ENCODE data around the gene NEDD4L.

NEDD4L gene

DNA sequence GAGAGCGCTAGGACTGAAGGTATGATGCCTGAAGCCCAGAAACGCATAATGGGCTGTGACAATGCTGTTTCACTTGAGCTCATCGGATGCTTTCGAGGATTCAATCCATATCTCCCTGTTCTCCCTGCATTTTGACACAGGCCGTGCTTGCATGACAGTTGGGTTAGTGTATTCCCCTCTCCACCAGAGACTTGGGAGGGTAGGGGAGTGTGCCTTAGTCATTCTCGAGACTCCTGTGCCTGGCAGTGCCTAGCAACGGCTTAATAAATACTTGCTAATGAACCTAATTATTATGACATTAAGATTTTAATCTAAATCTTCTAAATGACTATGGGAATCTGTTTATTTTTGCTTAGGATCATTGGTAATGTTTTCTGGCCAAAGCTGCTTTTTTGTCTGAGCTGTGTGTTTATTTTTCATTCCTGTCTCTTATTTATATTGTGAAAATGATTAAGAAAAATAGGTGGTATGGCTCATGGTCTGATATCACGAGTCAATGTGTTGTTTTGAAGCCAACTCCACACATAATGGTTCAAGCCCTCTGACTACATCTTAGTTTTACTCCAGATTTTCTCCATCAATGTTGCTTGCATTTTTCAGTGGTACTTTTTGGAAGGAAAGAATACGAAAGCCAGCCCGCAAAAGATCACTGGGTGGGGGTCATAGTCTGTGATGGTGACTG, 61.3 kb downstream of the NEDD4L start:
- no peak for DNase-seq
- in situ Hi-C loops (cut with MboI; ENCODE audit: low pct_unique_long_range_greater_than_20kb, low sequenced_read_pairs) = loop anchor here (25.0 kb wide), 1 partner anchor 218 kb away; no protein-coding TSS in a partner anchor

DNA sequence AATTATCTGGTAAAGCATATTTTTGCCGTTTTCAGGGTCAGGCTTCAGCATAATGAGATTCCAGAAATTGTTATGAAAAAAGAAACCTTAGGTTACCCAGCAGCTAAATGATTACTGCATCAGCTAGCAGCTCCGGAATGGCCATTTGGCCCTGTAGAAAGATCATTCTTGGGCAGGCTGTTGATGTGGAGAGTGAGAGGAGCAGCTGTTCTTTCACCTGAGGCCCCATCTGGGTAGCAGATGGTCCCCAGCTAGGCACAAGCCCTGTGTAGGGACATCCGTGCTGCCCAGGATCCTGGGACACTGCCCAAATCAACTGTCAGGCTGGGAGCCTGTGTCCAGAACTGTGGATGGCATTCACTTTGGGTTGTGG, 61.8 kb downstream of the NEDD4L start:
- in situ Hi-C loops (cut with MboI; ENCODE audit: low pct_unique_long_range_greater_than_20kb, low sequenced_read_pairs) = loop anchor here (25.0 kb wide), 1 partner anchor 219 kb away; no protein-coding TSS in a partner anchor
- DNase-seq = no peak

DNA sequence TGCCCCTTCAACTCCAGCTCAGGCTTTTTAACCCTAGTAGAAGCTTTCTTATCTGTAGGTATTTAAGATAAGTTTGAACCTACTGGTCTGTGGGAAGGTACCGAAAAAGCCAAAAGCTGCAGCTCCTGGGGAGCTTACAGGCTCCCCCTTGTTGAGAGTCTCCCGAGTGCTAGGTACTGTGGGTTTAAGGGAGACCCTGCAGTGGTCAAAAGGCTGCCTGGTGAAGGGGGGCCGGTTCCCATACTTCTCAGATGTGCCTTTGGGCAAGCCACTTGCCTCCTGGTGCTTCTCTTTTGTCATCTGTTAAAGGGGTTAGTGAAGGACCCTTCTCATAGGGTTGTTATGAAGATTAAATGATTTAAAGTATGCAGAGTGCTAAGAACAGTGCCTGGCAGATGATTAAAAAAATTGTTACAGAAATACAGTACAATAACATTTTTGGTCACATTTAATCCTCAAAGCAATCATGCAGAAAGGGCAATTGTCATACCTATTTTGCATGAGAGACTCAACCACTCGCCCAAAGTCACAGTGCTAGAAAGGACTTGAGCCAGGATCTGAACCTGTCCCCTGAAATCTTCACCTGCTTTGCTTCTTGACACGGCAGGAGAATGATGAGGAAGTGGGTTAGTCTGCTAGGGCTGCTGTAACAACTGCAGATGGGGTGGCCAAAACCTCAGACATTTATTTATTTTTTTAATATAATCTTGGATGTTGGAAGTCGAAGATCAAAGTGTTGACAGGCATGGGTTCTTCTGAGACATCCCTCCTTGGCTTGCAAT, 62.5 kb downstream of the NEDD4L start:
- in situ Hi-C loops (cut with MboI; ENCODE audit: low pct_unique_long_range_greater_than_20kb, low sequenced_read_pairs) = loop anchor here (25.0 kb wide), 1 partner anchor 219 kb away; no protein-coding TSS in a partner anchor

GRCh38 chr18:58109256-58109655, 65.2 kb downstream of the NEDD4L start:
- in situ Hi-C loops (cut with MboI; ENCODE audit: low pct_unique_long_range_greater_than_20kb, low sequenced_read_pairs) = loop anchor here (25.0 kb wide), 1 partner anchor 222 kb away; no protein-coding TSS in a partner anchor
- DNase-seq = no peak

More for the DNA sequence above, 62.5 kb downstream of the NEDD4L start:
- DNase-seq = no peak

DNA sequence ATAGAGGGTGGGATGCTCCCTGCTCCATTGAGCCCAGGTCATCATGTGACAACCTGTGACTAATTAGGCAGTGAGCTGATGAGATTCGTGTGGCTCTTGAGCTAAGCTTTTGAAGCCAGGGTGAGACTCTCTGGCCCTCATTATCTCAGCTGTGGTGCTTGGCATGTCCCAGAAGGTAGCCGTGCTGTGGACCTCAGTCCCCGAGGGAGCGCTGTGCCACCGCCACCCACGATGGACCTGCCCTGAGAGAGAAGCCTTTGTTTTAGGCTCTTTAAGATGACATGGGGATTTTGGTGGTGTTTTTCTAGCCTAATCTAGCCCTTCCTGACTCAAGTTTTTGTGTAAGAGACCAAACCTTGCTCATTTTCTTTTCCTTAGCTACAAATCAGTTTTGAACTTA, 66.4 kb downstream of the NEDD4L start:
- DNase-seq = no peak
- in situ Hi-C loops (cut with MboI; ENCODE audit: low pct_unique_long_range_greater_than_20kb, low sequenced_read_pairs) = loop anchor here (25.0 kb wide), 1 partner anchor 223 kb away; no protein-coding TSS in a partner anchor

DNA sequence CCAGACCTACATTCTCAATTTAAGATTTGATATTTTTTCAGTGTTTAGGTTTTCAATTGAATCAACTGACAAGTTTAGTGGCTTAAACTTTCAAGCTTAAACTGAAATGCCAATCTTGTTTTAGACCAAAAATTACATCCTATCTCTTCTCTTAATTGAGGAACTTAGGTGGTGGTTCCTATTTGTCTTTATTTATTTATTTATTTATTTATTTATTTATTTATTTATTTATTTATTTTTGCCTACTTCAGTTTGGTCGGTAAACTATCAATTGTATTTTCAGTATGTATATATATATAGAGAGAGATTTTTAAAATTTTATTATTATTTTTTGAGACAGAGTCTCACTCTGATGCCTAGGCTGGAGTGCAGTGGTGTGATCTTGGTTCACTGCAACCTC, 68.1 kb downstream of the NEDD4L start:
- DNase-seq = no peak
- in situ Hi-C loops (cut with MboI; ENCODE audit: low pct_unique_long_range_greater_than_20kb, low sequenced_read_pairs) = loop anchor here (25.0 kb wide), 1 partner anchor 225 kb away; no protein-coding TSS in a partner anchor

DNA sequence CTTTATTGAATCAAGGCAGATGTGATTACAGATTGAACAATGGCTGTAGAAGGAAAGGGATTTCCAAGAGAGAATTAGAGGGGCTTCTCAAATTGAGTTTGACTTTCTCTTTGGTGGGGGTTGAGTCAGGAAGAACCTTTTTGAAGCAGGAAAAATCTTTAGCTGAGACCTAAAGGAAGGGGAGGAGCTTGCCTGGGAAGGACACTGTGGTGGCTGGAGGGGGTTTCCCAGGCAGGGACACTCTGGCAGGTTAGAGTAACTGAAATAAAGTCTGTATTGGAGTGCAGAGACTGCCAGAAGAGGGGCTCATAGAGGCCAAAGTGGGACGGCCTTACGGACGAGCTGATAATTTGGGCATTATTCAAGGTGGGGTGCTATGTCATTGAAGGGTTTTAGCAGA, 69.3 kb downstream of the NEDD4L start:
- no peak for DNase-seq
- in situ Hi-C loops (cut with MboI; ENCODE audit: low pct_unique_long_range_greater_than_20kb, low sequenced_read_pairs) = loop anchor here (25.0 kb wide), 1 partner anchor 226 kb away; no protein-coding TSS in a partner anchor

- DNase-seq = no peak
- in situ Hi-C loops (cut with MboI; ENCODE audit: low pct_unique_long_range_greater_than_20kb, low sequenced_read_pairs) = loop anchor here (25.0 kb wide), 1 partner anchor 227 kb away; no protein-coding TSS in a partner anchor
Observed at GRCh38 chr18:58114766-58115165, 70.7 kb downstream of the NEDD4L start.

DNA sequence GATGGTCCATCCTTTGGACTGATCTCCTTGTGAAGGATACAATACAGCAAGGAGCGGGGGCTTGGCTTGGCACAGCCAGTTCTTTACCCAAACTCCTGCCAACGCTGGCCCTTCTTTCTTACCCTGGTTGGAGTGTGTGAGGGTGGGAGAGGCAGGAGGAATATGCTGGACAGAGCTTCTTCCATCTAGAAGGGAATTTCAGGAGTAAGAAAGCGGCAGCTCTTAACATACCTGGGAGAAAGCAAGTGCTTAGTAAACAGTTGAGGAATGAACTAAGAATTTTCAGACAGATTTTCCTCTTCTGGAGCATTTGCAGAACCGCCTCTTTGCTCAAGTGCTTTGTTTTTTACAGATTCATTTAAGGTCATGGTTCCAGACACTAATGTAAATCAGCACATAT, 72.8 kb downstream of the NEDD4L start:
- no peak for DNase-seq
- in situ Hi-C loops (cut with MboI; ENCODE audit: low pct_unique_long_range_greater_than_20kb, low sequenced_read_pairs) = loop anchor here (25.0 kb wide), 1 partner anchor 230 kb away; no protein-coding TSS in a partner anchor

- in situ Hi-C loops (cut with MboI; ENCODE audit: low pct_unique_long_range_greater_than_20kb, low sequenced_read_pairs) = loop anchor here (25.0 kb wide), 1 partner anchor 231 kb away; no protein-coding TSS in a partner anchor
- no peak for DNase-seq
Observed at GRCh38 chr18:58117786-58118403, 73.9 kb downstream of the NEDD4L start.

DNA sequence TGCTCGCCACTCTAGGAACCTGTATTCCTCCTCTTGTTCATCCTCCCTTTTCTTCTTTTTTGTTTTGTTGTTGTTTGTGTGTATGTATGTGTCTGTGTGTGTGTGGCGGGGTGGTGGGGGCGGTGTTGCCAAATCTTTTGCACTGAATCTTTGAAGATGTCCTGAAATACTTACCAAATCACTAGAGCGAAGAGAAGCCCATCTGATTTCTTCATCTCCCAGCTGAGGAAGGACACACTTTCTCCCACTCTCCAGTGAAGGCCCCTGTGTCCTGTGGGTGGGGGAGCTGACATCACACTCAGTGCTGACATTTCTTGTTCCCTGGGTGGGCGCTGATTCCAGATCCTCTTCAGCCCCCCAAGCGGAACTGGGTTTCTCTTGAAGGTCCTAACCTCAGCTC, 74.5 kb downstream of the NEDD4L start:
- DNase-seq = no peak
- in situ Hi-C loops (cut with MboI; ENCODE audit: low pct_unique_long_range_greater_than_20kb, low sequenced_read_pairs) = loop anchor here (25.0 kb wide), 1 partner anchor 231 kb away; no protein-coding TSS in a partner anchor

DNA sequence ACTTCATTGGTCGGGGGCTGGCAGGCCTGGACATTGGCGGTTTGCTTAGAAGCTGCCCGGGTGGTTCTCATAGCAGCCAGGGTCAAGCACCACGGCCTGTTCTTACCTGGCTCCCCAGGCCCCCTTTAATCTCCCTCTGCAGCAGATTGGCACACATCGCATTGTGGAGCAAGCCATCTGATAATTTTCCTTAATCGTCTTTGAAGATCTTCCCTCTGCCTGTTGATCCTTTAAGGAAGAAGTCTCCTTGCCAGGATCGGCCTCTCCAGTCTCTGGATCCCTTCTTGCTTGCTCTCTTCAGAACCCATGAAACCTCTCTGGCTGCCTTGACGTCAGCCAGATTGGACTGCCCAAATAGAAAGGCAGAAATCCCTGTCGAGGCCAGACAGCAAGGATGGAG, 75.8 kb downstream of the NEDD4L start:
- in situ Hi-C loops (cut with MboI; ENCODE audit: low pct_unique_long_range_greater_than_20kb, low sequenced_read_pairs) = loop anchor here (25.0 kb wide), 1 partner anchor 233 kb away; no protein-coding TSS in a partner anchor
- DNase-seq = no peak

- in situ Hi-C loops (cut with MboI; ENCODE audit: low pct_unique_long_range_greater_than_20kb, low sequenced_read_pairs) = loop anchor here (25.0 kb wide), 1 partner anchor 237 kb away; no protein-coding TSS in a partner anchor
- no peak for DNase-seq
Observed at GRCh38 chr18:58124475-58124874, 80.4 kb downstream of the NEDD4L start.

DNA sequence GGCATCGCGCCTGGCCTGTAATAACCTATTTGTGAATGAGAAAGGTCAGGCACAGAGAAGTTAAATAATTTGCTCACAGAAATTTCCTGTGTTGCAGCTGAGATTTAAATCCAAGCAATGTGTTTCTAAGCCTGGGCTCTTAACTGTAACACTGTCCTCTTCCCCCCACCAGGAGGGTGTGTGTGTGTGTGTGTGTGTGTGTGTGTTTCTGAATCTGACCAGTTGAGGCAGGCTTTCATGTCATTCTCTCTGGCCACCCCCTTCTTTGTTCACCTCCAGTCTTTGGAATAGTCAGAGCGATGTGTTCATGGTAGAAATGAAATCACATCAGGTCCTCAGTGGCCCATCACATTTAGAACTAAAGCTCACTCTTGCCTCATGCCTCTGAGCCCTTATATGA, 81.2 kb downstream of the NEDD4L start:
- in situ Hi-C loops (cut with MboI; ENCODE audit: low pct_unique_long_range_greater_than_20kb, low sequenced_read_pairs) = no loop called here
- DNase-seq = no peak

GRCh38 chr18:58125756-58126155, 81.7 kb downstream of the NEDD4L start:
- in situ Hi-C loops (cut with MboI; ENCODE audit: low pct_unique_long_range_greater_than_20kb, low sequenced_read_pairs) = no loop called here
- DNase-seq = no peak

- in situ Hi-C loops (cut with MboI; ENCODE audit: low pct_unique_long_range_greater_than_20kb, low sequenced_read_pairs) = no loop called here
- no peak for DNase-seq
Observed at GRCh38 chr18:58128381-58129374, 84.7 kb downstream of the NEDD4L start.

DNA sequence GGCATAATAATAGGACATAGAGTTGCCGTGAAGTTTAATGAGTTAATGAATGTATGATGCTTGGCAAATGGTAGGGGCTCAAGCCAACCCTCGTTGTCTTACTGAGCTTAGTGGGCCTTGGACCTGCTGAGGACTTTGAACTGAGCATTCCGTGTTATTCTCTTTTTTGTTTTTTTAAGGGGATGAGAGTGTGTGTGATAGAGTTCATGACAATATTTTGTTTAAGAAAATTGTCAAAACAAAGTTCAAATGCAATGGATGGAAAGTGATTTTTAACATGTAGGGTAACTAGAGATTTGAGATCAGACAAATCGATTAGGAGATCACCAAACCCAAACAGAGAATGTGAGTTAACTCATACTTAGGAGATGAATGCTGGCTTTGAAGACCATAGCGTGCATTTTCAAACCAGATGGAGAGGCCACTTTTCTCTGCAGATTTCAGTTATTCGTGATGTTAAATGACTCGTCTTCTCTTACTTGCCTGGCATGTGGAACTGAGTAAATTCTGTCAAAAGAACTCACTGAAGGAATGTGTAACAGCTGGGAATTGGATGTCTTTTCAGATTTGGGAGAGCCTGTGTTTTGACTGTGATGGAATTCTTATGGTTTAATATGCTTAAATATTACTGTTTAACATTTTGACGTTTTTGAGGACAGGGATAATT, 88.7 kb downstream of the NEDD4L start:
- no peak for DNase-seq
- in situ Hi-C loops (cut with MboI; ENCODE audit: low pct_unique_long_range_greater_than_20kb, low sequenced_read_pairs) = no loop called here

- in situ Hi-C loops (cut with MboI; ENCODE audit: low pct_unique_long_range_greater_than_20kb, low sequenced_read_pairs) = no loop called here
- DNase-seq = peak; percentile 8
Observed at GRCh38 chr18:58135183-58135641, 91.2 kb downstream of the NEDD4L start.

Measured in KBM-7 (cell line).